Rectal smooth muscle tissue (tissue), 1 donor: Measurements from ENCODE around the gene PTPN14.

Source experiments
- H3K27ac ChIP-seq: one replicate; pipeline ENCODE4 v1.7.0; 2013; ENCODE audit warnings: low read depth, low read length, inconsistent platforms
- H3K27me3 ChIP-seq: one replicate; pipeline ENCODE4 v1.7.0; 2013; ENCODE audit warnings: low read length; ENCODE audit not compliant: control insufficient read depth, insufficient read depth
- H3K36me3 ChIP-seq: one replicate; pipeline ENCODE4 v1.7.0; 2013; ENCODE audit warnings: low read length; ENCODE audit not compliant: control insufficient read depth, insufficient read depth
- H3K4me1 ChIP-seq: one replicate; pipeline ENCODE4 v1.7.0; 2013; ENCODE audit warnings: low read length; ENCODE audit not compliant: control insufficient read depth, insufficient read depth
- H3K4me3 ChIP-seq: one replicate; pipeline ENCODE4 v1.7.0; 2013; ENCODE audit warnings: low read length
- H3K9ac ChIP-seq: one replicate; pipeline ENCODE4 v1.7.0; 2013; ENCODE audit warnings: low read length

Gene PTPN14

GRCh38 chr1:214363386-214363785 lies 188.0 kb downstream of the PTPN14 start:
- H3K4me1 ChIP-seq = no peaks in the 10 kb centered on the region
- peaks cover 3% of the 10 kb centered on the region for H3K36me3 ChIP-seq
- H3K9ac ChIP-seq = no peak overlapping the region
- no peak overlapping the region for H3K27ac ChIP-seq
- no peaks in the 10 kb centered on the region for H3K27me3 ChIP-seq
- H3K4me3 ChIP-seq = no peak overlapping the region

GRCh38 chr1:214362188-214362882 lies 189.1 kb downstream of the PTPN14 start:
- Histone ChIP-seq H3K27ac (no peak overlapping the region), H3K4me3 (no peak overlapping the region), H3K36me3 (peaks cover 3% of the 10 kb centered on the region), H3K9ac (no peak overlapping the region), H3K4me1 (no peaks in the 10 kb centered on the region), H3K27me3 (no peaks in the 10 kb centered on the region)

GRCh38 chr1:214361636-214362035 lies 189.8 kb downstream of the PTPN14 start:
- peaks cover 3% of the 10 kb centered on the region for H3K36me3 ChIP-seq
- H3K27me3 ChIP-seq = no peaks in the 10 kb centered on the region
- no peak overlapping the region for H3K9ac ChIP-seq
- no peak overlapping the region for H3K4me3 ChIP-seq
- no peak overlapping the region for H3K27ac ChIP-seq
- H3K4me1 ChIP-seq = no peaks in the 10 kb centered on the region

- H3K4me3 ChIP-seq = no peak overlapping the region
- H3K27me3 ChIP-seq = no peaks in the 10 kb centered on the region
- H3K4me1 ChIP-seq = no peaks in the 10 kb centered on the region
- no peak overlapping the region for H3K27ac ChIP-seq
- peaks cover 6% of the 10 kb centered on the region for H3K36me3 ChIP-seq
- no peak overlapping the region for H3K9ac ChIP-seq
Observed at GRCh38 chr1:214360525-214361164, 190.8 kb downstream of the PTPN14 start.

GRCh38 chr1:214360116-214360515 lies 191.3 kb downstream of the PTPN14 start:
- H3K9ac ChIP-seq = no peak overlapping the region
- peaks cover 6% of the 10 kb centered on the region for H3K36me3 ChIP-seq
- H3K4me1 ChIP-seq = no peaks in the 10 kb centered on the region
- no peak overlapping the region for H3K4me3 ChIP-seq
- H3K27ac ChIP-seq = no peak overlapping the region
- no peaks in the 10 kb centered on the region for H3K27me3 ChIP-seq

- Histone ChIP-seq H3K27me3 (no peaks in the 10 kb centered on the region), H3K4me1 (peaks cover 2% of the 10 kb centered on the region), H3K4me3 (no peak overlapping the region), H3K27ac (no peak overlapping the region), H3K9ac (no peak overlapping the region), H3K36me3 (peaks cover 2% of the 10 kb centered on the region)
Observed at GRCh38 chr1:214354440-214355148, 196.8 kb downstream of the PTPN14 start.

GRCh38 chr1:214352838-214353237 lies 198.6 kb downstream of the PTPN14 start:
- Histone ChIP-seq H3K4me3 (no peak overlapping the region), H3K9ac (no peak overlapping the region), H3K4me1 (peaks cover 2% of the 10 kb centered on the region), H3K36me3 (peaks cover 2% of the 10 kb centered on the region), H3K27ac (no peak overlapping the region), H3K27me3 (no peaks in the 10 kb centered on the region)

- Histone ChIP-seq H3K27me3 (no peaks in the 10 kb centered on the region), H3K36me3 (peaks cover 5% of the 10 kb centered on the region), H3K27ac (no peak overlapping the region), H3K9ac (no peak overlapping the region), H3K4me1 (peaks cover 2% of the 10 kb centered on the region), H3K4me3 (no peak overlapping the region)
Observed at GRCh38 chr1:214351551-214352277, 199.7 kb downstream of the PTPN14 start.

- H3K4me1 ChIP-seq = peaks cover 1% of the 10 kb centered on the region
- peaks cover 3% of the 10 kb centered on the region for H3K36me3 ChIP-seq
Observed at GRCh38 chr1:214349781-214350180, 201.6 kb downstream of the PTPN14 start.

GRCh38 chr1:214349008-214349407 lies 202.4 kb downstream of the PTPN14 start:
- Histone ChIP-seq H3K27me3 (no peaks in the 10 kb centered on the region), H3K36me3 (peaks cover 3% of the 10 kb centered on the region), H3K4me3 (no peak overlapping the region), H3K9ac (no peak overlapping the region), H3K27ac (no peak overlapping the region), H3K4me1 (no peaks in the 10 kb centered on the region)

More at GRCh38 chr1:214349781-214350180, 201.6 kb downstream of the PTPN14 start:
- Histone ChIP-seq H3K4me3 (no peak overlapping the region), H3K9ac (no peak overlapping the region), H3K27me3 (no peaks in the 10 kb centered on the region), H3K27ac (no peak overlapping the region)

GRCh38 chr1:214344897-214345296 lies 206.5 kb downstream of the PTPN14 start:
- Histone ChIP-seq H3K4me1 (no peaks in the 10 kb centered on the region), H3K36me3 (peaks cover 4% of the 10 kb centered on the region), H3K9ac (no peak overlapping the region), H3K27ac (no peak overlapping the region), H3K27me3 (no peaks in the 10 kb centered on the region), H3K4me3 (no peak overlapping the region)

GRCh38 chr1:214342525-214342924 lies 208.9 kb downstream of the PTPN14 start:
- Histone ChIP-seq H3K27me3 (no peaks in the 10 kb centered on the region), H3K4me3 (no peak overlapping the region), H3K27ac (no peak overlapping the region), H3K4me1 (peaks cover 8% of the 10 kb centered on the region), H3K9ac (no peak overlapping the region), H3K36me3 (peaks cover 2% of the 10 kb centered on the region)
